MM.1S (cell line): Measurements from ENCODE around the gene USP40.

Experiments used
- DNase-seq: peaks from one replicate; pipeline ENCODE4 v3.0.0-alpha.2; 2015
- H2AFZ ChIP-seq: fragments of 300-600 bp; sonication (generic); 2 replicates; pipeline ENCODE4 v1.6.0; 2016; ENCODE audit warnings: antibody characterized with exemption, low read length
- H3F3A ChIP-seq: fragments of 300-600 bp; sonication (generic); 2 replicates; pipeline ENCODE4 v1.6.1; 2016; ENCODE audit warnings: mild to moderate bottlenecking, antibody characterized with exemption, low read length, moderate library complexity, mixed read lengths; ENCODE audit not compliant: insufficient read depth
- H3K27ac ChIP-seq: fragments of 300-600 bp; sonication (generic); 2 replicates; pipeline ENCODE4 v1.5.1; 2016; ENCODE audit warnings: mild to moderate bottlenecking, low read length
- H3K27me3 ChIP-seq: fragments of 300-600 bp; sonication (generic); replicated peaks from 2 replicates; pipeline ENCODE4 v1.6.0; 2016; ENCODE audit warnings: low read length; ENCODE audit not compliant: insufficient read depth
- H3K36me3 ChIP-seq: fragments of 300-600 bp; sonication (generic); replicated peaks from 2 replicates; pipeline ENCODE4 v1.6.1; 2016; ENCODE audit warnings: mild to moderate bottlenecking, low read length, mixed read lengths; ENCODE audit not compliant: insufficient read depth
- H3K4me1 ChIP-seq: fragments of 300-600 bp; sonication (generic); 2 replicates; pipeline ENCODE4 v1.6.1; 2016; ENCODE audit warnings: low read length, mixed read lengths
- H3K4me2 ChIP-seq: fragments of 300-600 bp; sonication (generic); 2 replicates; pipeline ENCODE4 v1.6.0; 2016; ENCODE audit warnings: low read depth, low read length
- H3K4me3 ChIP-seq: fragments of 300-600 bp; sonication (generic); 2 replicates; pipeline ENCODE4 v1.5.1; 2016; ENCODE audit warnings: low read length, mixed read lengths
- H3K79me2 ChIP-seq: fragments of 300-600 bp; sonication (generic); 2 replicates; pipeline ENCODE4 v1.6.1; 2016; ENCODE audit warnings: mixed run types, low read length, mixed read lengths
- H3K9ac ChIP-seq: fragments of 300-600 bp; sonication (generic); 2 replicates; pipeline ENCODE4 v1.6.1; 2016; ENCODE audit warnings: low read length, mixed read lengths
- H3K9me2 ChIP-seq: fragments of 300-600 bp; sonication (generic); replicated peaks from 2 replicates; pipeline ENCODE4 v1.6.1; 2016; ENCODE audit warnings: mild to moderate bottlenecking, low read length, mixed read lengths; ENCODE audit not compliant: insufficient read depth
- H3K9me3 ChIP-seq: fragments of 300-600 bp; sonication (generic); replicated peaks from 2 replicates; pipeline ENCODE4 v1.6.1; 2016; ENCODE audit warnings: mild to moderate bottlenecking, low read length, mixed read lengths; ENCODE audit not compliant: insufficient read depth
- H4K20me1 ChIP-seq: fragments of 300-600 bp; sonication (generic); 2 replicates; pipeline ENCODE4 v1.6.1; 2016; ENCODE audit warnings: mild to moderate bottlenecking, low read length, moderate library complexity, mixed read lengths; ENCODE audit not compliant: insufficient read depth
- CTCF ChIP-seq: fragments of 300-600 bp; sonication (generic); IDR thresholded peaks from 2 replicates; pipeline ENCODE4 v1.5.1; 2016; ENCODE audit warnings: antibody characterized with exemption, low read length, mixed read lengths
- EZH2 ChIP-seq: fragments of 300-600 bp; sonication (generic); optimal IDR thresholded peaks from 2 replicates; pipeline ENCODE3; 2017; ENCODE audit warnings: low read depth, mild to moderate bottlenecking, antibody characterized with exemption, low read length, mixed read lengths
- EZH2phosphoT487 ChIP-seq: fragments of 300-600 bp; sonication (generic); IDR thresholded peaks from 2 replicates; pipeline ENCODE4 v1.6.1; 2018; ENCODE audit warnings: antibody characterized with exemption, low read length

USP40 gene

GRCh38 chr2:233468047-233468740 is 98.4 kb downstream of the USP40 start:
- Histone ChIP-seq H3F3A (no peaks in the 10 kb centered on the region), H3K4me2 (no peak overlapping the region), H3K9ac (no peak overlapping the region), H4K20me1 (no peaks in the 10 kb centered on the region), H3K36me3 (no peaks in the 10 kb centered on the region), H3K9me2 (no peaks in the 10 kb centered on the region), H3K79me2 (no peaks in the 10 kb centered on the region), H3K4me1 (no peaks in the 10 kb centered on the region), H3K27me3 (no peaks in the 10 kb centered on the region), H2AFZ (no peak overlapping the region), H3K4me3 (no peak overlapping the region), H3K27ac (no peak overlapping the region), H3K9me3 (no peaks in the 10 kb centered on the region)
- no peak for DNase-seq
- no peak for TF ChIP-seq CTCF
- TF ChIP-seq EZH2: no peak
- TF ChIP-seq EZH2phosphoT487: no peak

GRCh38 chr2:233466991-233467603 is 99.5 kb downstream of the USP40 start:
- no peaks in the 10 kb centered on the region for H3K9me3 ChIP-seq
- no peak overlapping the region for H3K9ac ChIP-seq
- no peaks in the 10 kb centered on the region for H3K79me2 ChIP-seq
- H3K27me3 ChIP-seq: no peaks in the 10 kb centered on the region
- H3K27ac ChIP-seq: no peak overlapping the region
- no peaks in the 10 kb centered on the region for H3F3A ChIP-seq
- no peak overlapping the region for H2AFZ ChIP-seq
- no peaks in the 10 kb centered on the region for H3K9me2 ChIP-seq
- H3K4me1 ChIP-seq: no peaks in the 10 kb centered on the region
- no peaks in the 10 kb centered on the region for H4K20me1 ChIP-seq
- H3K4me2 ChIP-seq: no peak overlapping the region
- no peak for TF ChIP-seq EZH2phosphoT487
- TF ChIP-seq CTCF: no peak
- TF ChIP-seq EZH2: no peak
- no peaks in the 10 kb centered on the region for H3K36me3 ChIP-seq
- DNase-seq: no peak
- no peak overlapping the region for H3K4me3 ChIP-seq

GRCh38 chr2:233464531-233465240 is 101.9 kb downstream of the USP40 start:
- no peak for DNase-seq
- H3K9ac ChIP-seq: no peak overlapping the region
- H3K79me2 ChIP-seq: no peaks in the 10 kb centered on the region
- H3K36me3 ChIP-seq: no peaks in the 10 kb centered on the region
- H3K9me2 ChIP-seq: no peaks in the 10 kb centered on the region
- no peak overlapping the region for H2AFZ ChIP-seq
- no peaks in the 10 kb centered on the region for H3K4me1 ChIP-seq
- no peaks in the 10 kb centered on the region for H3F3A ChIP-seq
- H3K4me2 ChIP-seq: no peak overlapping the region
- no peak overlapping the region for H3K4me3 ChIP-seq
- H3K9me3 ChIP-seq: no peaks in the 10 kb centered on the region
- TF ChIP-seq EZH2phosphoT487: no peak
- no peak for TF ChIP-seq CTCF
- no peak for TF ChIP-seq EZH2
- no peaks in the 10 kb centered on the region for H4K20me1 ChIP-seq
- H3K27me3 ChIP-seq: no peaks in the 10 kb centered on the region
- H3K27ac ChIP-seq: no peak overlapping the region
